ENCODE data around the gene TECR.
"Not testable (repeated sequence)": the region's sequence is repeated elsewhere in the genome, so short reads cannot be mapped to it uniquely, and the experiment has no call there.

The TECR gene

GRCh38 chr19:14599548-14600147 is 70.3 kb downstream of the TECR start:
- no peak for DNase-seq

GRCh38 chr19:14603990-14604387 is 74.6 kb downstream of the TECR start:
- no peak for DNase-seq

GRCh38 chr19:14606627-14607026 is 77.2 kb downstream of the TECR start:
- DNase-seq, result no peak

- no peak for DNase-seq
Measured at GRCh38 chr19:14611051-14611450, 81.7 kb downstream of the TECR start.

- not testable (repeated sequence) for DNase-seq
Measured at GRCh38 chr19:14612242-14612641, 82.8 kb downstream of the TECR start.

- no peak for DNase-seq
Measured at GRCh38 chr19:14612657-14613056, 83.3 kb downstream of the TECR start.

GRCh38 chr19:14613399-14614098 is 84.2 kb downstream of the TECR start:
- DNase-seq, result not testable (repeated sequence)

- no peak for DNase-seq
Measured at GRCh38 chr19:14614099-14614412, 84.7 kb downstream of the TECR start.
